Epithelial cell of proximal tubule (primary cell): ENCODE results near the gene RFT1. TPM values are rescaled to one million over a fixed set of nuclear protein-coding genes. Genes with fewer than 3 reads are reported as not detected.

Experiments used
- DNase-seq: peaks from one replicate; pipeline ENCODE4 v3.0.0-alpha.2; 2011; ENCODE audit warnings: low read depth
- H3K4me3 ChIP-seq: 2 replicates; pipeline ENCODE4 v1.5.1; 2011; ENCODE audit warnings: low read depth, mild to moderate bottlenecking, low read length
- CTCF ChIP-seq: conservative IDR thresholded peaks from 2 replicates; pipeline ENCODE4 v1.5.1; 2012; ENCODE audit warnings: low read depth, mild to moderate bottlenecking, low read length
- total RNA-seq: library from RNA; depleted of rRNA; stranded (reverse); fragments of >200 nt; gene quantifications from 2 replicates; pipeline ENCODE4 v1.2.3, GENCODE V29; 2015

The RFT1 gene
- total RNA-seq, 1 donor from 2014 or later = 25.1 TPM

- DNase-seq = no peak
- no peak overlapping the region for H3K4me3 ChIP-seq
- TF ChIP-seq CTCF = no peak
Measured at GRCh38 chr3:53157974-53158580, 27.8 kb upstream of the RFT1 start.

DNA sequence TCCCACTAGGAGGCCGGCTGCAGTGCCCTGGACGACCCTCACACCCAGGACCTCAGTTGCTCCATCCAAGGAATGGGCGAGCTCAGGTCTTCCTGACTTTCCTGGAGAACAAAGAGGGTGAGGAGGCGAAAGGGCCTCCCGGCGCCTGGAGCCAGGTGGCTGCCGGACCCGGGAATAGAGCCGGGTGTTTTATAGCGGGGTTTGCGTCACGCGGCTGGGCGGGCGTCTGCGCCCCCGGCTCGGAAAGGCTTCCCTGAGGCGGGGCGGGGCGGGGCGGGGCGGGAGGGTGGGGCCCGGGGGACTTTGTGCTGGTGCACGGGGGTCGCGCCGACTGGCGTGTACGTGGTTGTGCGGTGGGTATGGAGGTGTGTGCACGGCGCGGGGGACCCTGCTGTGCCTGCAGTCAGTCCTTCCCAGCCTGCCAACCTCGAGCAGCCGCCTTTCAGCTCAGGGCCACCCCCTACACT lies 26.2 kb upstream of the RFT1 start:
- TF ChIP-seq CTCF = no peak
- no peak for DNase-seq
- no peak overlapping the region for H3K4me3 ChIP-seq

- H3K4me3 ChIP-seq = no peak overlapping the region
- no peak for DNase-seq
- TF ChIP-seq CTCF = no peak
Measured at GRCh38 chr3:53155760-53156159, 25.5 kb upstream of the RFT1 start.

DNA sequence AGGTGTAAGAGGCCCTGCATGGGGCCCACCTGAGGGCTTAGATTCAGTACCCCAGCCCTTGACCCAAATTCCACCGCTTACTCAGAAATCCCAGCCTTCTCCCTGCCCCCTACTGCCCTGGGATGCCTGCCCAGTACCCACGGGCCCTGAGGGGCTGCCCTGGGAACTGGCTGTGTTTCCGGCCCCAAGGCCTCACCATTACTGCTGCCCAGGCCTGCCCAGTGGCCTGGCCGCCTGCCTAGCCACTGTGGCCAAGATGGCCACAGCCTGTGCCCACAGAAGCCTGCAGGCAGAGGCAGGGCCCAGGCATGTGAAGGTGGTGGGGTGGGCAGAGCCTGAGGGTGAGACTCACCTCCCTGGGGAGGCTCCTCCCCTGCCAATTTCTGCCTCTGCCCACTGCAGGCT lies 24.6 kb upstream of the RFT1 start:
- no peak for DNase-seq
- TF ChIP-seq CTCF = no peak
- no peak overlapping the region for H3K4me3 ChIP-seq

DNA sequence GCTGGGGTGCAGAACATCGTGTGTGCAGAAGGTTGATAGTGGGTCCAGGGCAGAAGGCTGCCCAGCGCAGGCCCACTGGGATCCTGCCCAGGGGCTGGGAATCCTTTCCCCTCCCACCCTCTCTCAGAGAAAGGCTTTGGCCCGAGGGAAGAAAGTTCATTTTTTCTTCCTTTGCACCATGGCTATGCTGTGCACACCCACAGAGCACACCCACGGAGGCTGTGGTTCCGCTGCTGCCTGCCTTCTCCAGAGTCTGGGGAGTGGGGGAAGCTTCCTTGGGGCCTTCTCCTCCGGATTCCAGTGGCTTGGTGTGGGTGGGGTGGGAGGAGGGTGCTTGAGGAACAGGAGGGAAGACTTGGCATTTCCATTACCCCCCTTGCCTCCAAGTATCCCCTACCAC lies 23.7 kb upstream of the RFT1 start:
- H3K4me3 ChIP-seq = no peak overlapping the region
- no peak for DNase-seq
- no peak for TF ChIP-seq CTCF

- no peak for TF ChIP-seq CTCF
- DNase-seq = no peak
- no peak overlapping the region for H3K4me3 ChIP-seq
Measured at GRCh38 chr3:53153264-53153823, 23.1 kb upstream of the RFT1 start.

DNA sequence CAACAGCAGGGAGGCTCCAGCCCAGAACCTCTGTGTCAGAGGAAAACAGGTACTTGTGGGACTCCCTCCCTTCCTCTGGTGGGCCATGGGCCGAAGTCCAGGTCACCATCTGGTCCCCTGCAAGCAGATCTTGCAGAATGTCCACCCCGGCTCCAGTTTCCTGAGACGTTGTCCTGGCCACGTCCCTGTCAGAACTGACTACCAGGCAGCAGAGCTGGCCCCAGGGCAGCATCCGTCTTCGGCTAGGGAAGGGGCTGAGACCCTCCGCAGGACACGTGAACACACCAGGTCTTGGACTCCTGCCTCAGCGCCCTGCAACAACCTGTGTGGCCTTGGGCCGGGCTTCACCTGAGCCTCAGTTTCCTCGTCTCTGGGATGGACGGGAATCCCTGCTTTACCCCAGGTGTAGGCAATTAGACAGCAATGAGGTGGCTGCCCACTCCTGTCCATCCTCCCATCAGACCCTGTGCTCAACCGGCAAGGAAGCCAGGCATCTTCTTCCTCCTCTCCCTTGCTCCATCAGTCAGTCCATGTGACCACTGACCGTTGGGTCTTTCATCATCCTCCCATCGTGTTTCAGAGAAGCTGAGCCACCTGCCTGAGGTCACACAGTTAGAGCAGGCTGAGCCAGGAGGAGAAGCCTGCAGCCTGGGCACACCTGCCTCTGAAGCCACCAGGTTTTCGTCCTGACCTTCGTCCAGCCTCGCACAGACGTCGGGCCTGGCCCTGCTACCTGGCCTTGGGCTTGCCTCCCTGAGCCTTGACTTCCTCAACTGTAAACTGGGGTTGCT lies 21.8 kb upstream of the RFT1 start:
- no peak for TF ChIP-seq CTCF

More for the DNA sequence above, 21.8 kb upstream of the RFT1 start:
- no peak overlapping the region for H3K4me3 ChIP-seq
- no peak for DNase-seq
